Testis (tissue), 3 donors: ENCODE data around the gene CNGB1. TPM values are rescaled to one million over a fixed set of nuclear protein-coding genes. Genes with fewer than 3 reads are reported as not detected.

ENCODE experiments used
- DNase-seq: peaks from one replicate; pipeline ENCODE4 v3.0.0-alpha.2; 2019
- H3K27ac ChIP-seq, 2 donors: fragments of 200-600 bp; sonication (generic); one replicate each; pipeline ENCODE4 v1.5.1; 2019
- H3K27me3 ChIP-seq: fragments of 200-600 bp; sonication (generic); one replicate; pipeline ENCODE4 v1.5.1; 2019
- H3K36me3 ChIP-seq: fragments of 200-600 bp; sonication (generic); one replicate; pipeline ENCODE4 v1.5.1; 2017; ENCODE audit warnings: low read depth; ENCODE audit errors: missing control alignments
- H3K4me1 ChIP-seq: fragments of 200-600 bp; sonication (generic); one replicate; pipeline ENCODE4 v1.5.1; 2019
- H3K4me3 ChIP-seq, 2 donors: fragments of 200-600 bp; sonication (generic); one replicate each; pipeline ENCODE4 v1.5.1; 2017 to 2019
- H3K9me3 ChIP-seq: fragments of 200-600 bp; sonication (generic); one replicate; pipeline ENCODE4 v1.5.1; 2017
- POLR2A ChIP-seq: fragments of 450-650 bp; IDR thresholded peaks from one replicate; pipeline ENCODE4 v1.6.1; 2017; ENCODE audit warnings: antibody characterized with exemption, mild to moderate bottlenecking, moderate library complexity
- WGBS, 2 donors: methylation state at CpG; one replicate each; pipeline ENCODE4 v1.1.5; 2018; 5-methylcytosine and 5-hydroxymethylcytosine counted together
- intact Hi-C: fragments of 100-400 bp; cut with DNase I; formaldehyde crosslinking; loops from one replicate; pipeline ENCODE4 v1.15.1; 2023; ENCODE audit warnings: low total_unique reads
- polyA plus RNA-seq: library from polyadenylated mRNA; stranded (reverse); fragments of 350-450 nt; fragmentation: Illumina TruSeq; extraction: RNeasy Lipid Tissue Mini Kit (QIAGEN cat#74804); gene quantifications from one replicate; pipeline ENCODE4 v1.2.3, GENCODE V29; 2014; ENCODE audit warnings: low read depth, low replicate concordance; ENCODE audit not compliant: insufficient read depth
- total RNA-seq, 2 donors: library from RNA; depleted of rRNA; stranded (reverse); fragments of >200 nt; gene quantifications; one replicate each; pipeline ENCODE4 v1.2.3, GENCODE V29; 2016
- TF ChIP-seq, protein P1 (sequence below), 3 experiments: fragments of 450-650 bp in 2 of 3; fragments of 200-600 bp in 1 of 3; sonication (generic) in 1 of 3; IDR thresholded peaks; one replicate each; pipeline ENCODE4 v1.5.1; 2016 to 2019; ENCODE audit warnings: antibody characterized with exemption in 3 of 3, mild to moderate bottlenecking in 2 of 3, moderate library complexity in 1 of 3

CNGB1 gene
- total and polyA plus RNA-seq, 3 donors from 2014 or later = 0.76 to 1.2 (median 0.87) TPM

GRCh38 chr16:57914244-57915173 lies 56.4 kb downstream of the CNGB1 start:
- H3K4me3 ChIP-seq = no peak overlapping the region

DNA sequence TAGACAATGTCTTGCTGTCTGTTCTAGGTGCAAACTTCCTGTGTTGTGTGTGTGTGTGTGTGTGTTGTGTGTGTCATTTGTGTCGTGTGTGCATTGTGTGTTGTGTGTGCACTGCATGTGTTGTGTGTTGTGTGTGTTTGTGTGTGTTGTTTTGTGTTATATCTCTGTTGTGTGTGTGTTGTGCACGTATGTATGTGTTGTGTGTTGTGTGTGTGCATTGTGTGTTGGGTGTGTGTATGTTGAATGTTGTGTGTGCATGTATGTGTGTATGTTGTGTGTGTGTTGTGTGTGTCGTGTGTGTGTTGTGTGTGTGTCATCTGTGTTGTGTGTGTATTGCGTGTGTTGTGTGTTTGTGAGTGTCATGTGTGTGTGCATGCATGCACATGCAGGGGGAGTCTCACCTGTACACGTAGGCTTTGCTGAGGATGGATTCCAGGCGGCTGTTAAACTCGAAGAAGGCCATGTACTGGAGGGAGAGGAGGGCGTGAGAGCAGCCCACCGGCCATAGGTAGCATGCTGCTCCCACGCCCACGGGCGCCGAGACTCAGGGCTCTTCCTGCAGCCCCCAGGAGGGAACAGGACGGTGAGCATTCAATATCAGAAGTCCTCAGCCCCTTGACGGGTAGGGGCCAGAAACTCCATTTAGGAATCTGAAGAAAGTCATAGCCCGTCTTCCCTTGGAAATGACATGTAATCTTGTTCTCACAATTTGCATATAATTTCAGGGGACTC lies 58.2 kb downstream of the CNGB1 start:
- TF ChIP-seq, protein P1, sequence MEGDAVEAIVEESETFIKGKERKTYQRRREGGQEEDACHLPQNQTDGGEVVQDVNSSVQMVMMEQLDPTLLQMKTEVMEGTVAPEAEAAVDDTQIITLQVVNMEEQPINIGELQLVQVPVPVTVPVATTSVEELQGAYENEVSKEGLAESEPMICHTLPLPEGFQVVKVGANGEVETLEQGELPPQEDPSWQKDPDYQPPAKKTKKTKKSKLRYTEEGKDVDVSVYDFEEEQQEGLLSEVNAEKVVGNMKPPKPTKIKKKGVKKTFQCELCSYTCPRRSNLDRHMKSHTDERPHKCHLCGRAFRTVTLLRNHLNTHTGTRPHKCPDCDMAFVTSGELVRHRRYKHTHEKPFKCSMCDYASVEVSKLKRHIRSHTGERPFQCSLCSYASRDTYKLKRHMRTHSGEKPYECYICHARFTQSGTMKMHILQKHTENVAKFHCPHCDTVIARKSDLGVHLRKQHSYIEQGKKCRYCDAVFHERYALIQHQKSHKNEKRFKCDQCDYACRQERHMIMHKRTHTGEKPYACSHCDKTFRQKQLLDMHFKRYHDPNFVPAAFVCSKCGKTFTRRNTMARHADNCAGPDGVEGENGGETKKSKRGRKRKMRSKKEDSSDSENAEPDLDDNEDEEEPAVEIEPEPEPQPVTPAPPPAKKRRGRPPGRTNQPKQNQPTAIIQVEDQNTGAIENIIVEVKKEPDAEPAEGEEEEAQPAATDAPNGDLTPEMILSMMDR (IDR thresholded peaks at IDR 0.05) = no peak
- TF ChIP-seq POLR2A = no peak
- Histone ChIP-seq H3K4me1 (no peaks in the 10 kb centered on the region), H3K27me3 (no peaks in the 10 kb centered on the region), H3K27ac (no peak overlapping the region), H3K4me3 (no peak overlapping the region), H3K36me3 (no peaks in the 10 kb centered on the region), H3K9me3 (no peaks in the 10 kb centered on the region)
- intact Hi-C loops = no loop called here
- WGBS, 2 donors = 79% methylated on average over 16 of the region's 16 CpGs
- no peak for DNase-seq

More at GRCh38 chr16:57914244-57915173, 56.4 kb downstream of the CNGB1 start:
- no peaks in the 10 kb centered on the region for H3K4me1 ChIP-seq
- no peaks in the 10 kb centered on the region for H3K27me3 ChIP-seq
- no peaks in the 10 kb centered on the region for H3K9me3 ChIP-seq
- no peak for DNase-seq
- intact Hi-C loops = no loop called here
- no peak overlapping the region for H3K27ac ChIP-seq
- WGBS, 2 donors = 83 to 91% methylated on average over 8 to 9 of the region's 9 CpGs
- no peaks in the 10 kb centered on the region for H3K36me3 ChIP-seq
- TF ChIP-seq, protein P1 (IDR thresholded peaks at IDR 0.05) = no peak
- no peak for TF ChIP-seq POLR2A

GRCh38 chr16:57911743-57912142 lies 59.2 kb downstream of the CNGB1 start:
- H3K27ac ChIP-seq = no peak overlapping the region
- no peak for DNase-seq
- intact Hi-C loops = no loop called here
- WGBS, 2 donors = 90 to 91% methylated on average over 7 to 9 of the region's 9 CpGs
- no peaks in the 10 kb centered on the region for H3K4me1 ChIP-seq
- H3K4me3 ChIP-seq = no peak overlapping the region
- no peaks in the 10 kb centered on the region for H3K36me3 ChIP-seq
- no peak for TF ChIP-seq POLR2A
- TF ChIP-seq, protein P1 (IDR thresholded peaks at IDR 0.05) = no peak
- H3K27me3 ChIP-seq = no peaks in the 10 kb centered on the region
- no peaks in the 10 kb centered on the region for H3K9me3 ChIP-seq

DNA sequence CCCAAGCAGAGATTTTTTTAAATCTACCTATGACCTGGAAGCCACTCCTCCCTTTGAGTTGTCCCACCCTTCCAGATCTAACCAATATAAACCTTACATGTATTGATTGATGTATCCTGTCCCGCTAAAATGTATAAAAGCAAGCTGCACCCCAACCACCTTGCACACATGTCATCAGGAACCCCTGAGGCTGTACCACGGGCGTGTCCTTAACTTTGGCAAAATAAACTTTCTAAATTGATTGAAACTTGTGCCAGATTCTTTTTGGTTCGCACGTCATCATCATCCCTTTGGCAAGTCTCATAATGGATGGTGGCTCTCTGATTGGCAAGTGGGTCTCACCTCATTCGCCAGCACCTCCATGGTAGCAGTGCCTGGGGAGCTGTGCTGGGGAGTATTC lies 60.2 kb downstream of the CNGB1 start:
- 94 to 100% methylated on average over 6 of the region's 6 CpGs for WGBS, 2 donors
- H3K27ac ChIP-seq = no peak overlapping the region
- TF ChIP-seq, protein P1 (IDR thresholded peaks at IDR 0.05) = no peak
- TF ChIP-seq POLR2A = no peak
- no peaks in the 10 kb centered on the region for H3K9me3 ChIP-seq
- no peaks in the 10 kb centered on the region for H3K27me3 ChIP-seq
- H3K36me3 ChIP-seq = no peaks in the 10 kb centered on the region
- no peak for DNase-seq
- H3K4me1 ChIP-seq = no peaks in the 10 kb centered on the region
- intact Hi-C loops = no loop called here
- H3K4me3 ChIP-seq = no peak overlapping the region
